Midbrain (tissue), 1 donor: Measurements from ENCODE around the gene CD163L1.
"Not testable (repeated sequence)": the region's sequence is repeated elsewhere in the genome, so short reads cannot be mapped to it uniquely, and the experiment has no call there.

Source experiments
- DNase-seq: peaks from one replicate; lab custom pipeline; 2025; lab: John Stamatoyannopoulos, UW

Gene CD163L1

GRCh38 chr12:7404275-7404674 is 39.7 kb downstream of the CD163L1 start:
- DNase-seq, result no peak

- DNase-seq, result no peak
These were observed 40.5 kb downstream of the CD163L1 start for GRCh38 chr12:7403466-7403865.

- no peak for DNase-seq
These were observed 44.9 kb downstream of the CD163L1 start for GRCh38 chr12:7399089-7399488.

- no peak for DNase-seq
These were observed 47.5 kb downstream of the CD163L1 start for GRCh38 chr12:7396418-7396817.

GRCh38 chr12:7395950-7396349 is 48.0 kb downstream of the CD163L1 start:
- no peak for DNase-seq

GRCh38 chr12:7387289-7387688 is 56.7 kb downstream of the CD163L1 start:
- DNase-seq, result no peak

- no peak for DNase-seq
These were observed 60.8 kb downstream of the CD163L1 start for GRCh38 chr12:7383157-7383556.

- no peak for DNase-seq
These were observed 67.8 kb downstream of the CD163L1 start for GRCh38 chr12:7376196-7376595.

GRCh38 chr12:7375145-7375543 is 68.8 kb downstream of the CD163L1 start:
- no peak for DNase-seq

GRCh38 chr12:7374423-7375144 is 69.4 kb downstream of the CD163L1 start:
- no peak for DNase-seq

- no peak for DNase-seq
These were observed 70.7 kb downstream of the CD163L1 start for GRCh38 chr12:7373226-7373625.

GRCh38 chr12:7369274-7369729 is 74.7 kb downstream of the CD163L1 start:
- no peak for DNase-seq

GRCh38 chr12:7362734-7363133 is 81.2 kb downstream of the CD163L1 start:
- DNase-seq, result no peak

- no peak for DNase-seq
These were observed 82.7 kb downstream of the CD163L1 start for GRCh38 chr12:7361265-7361664.

- no peak for DNase-seq
These were observed 89.4 kb downstream of the CD163L1 start for GRCh38 chr12:7354529-7354928.

- DNase-seq, result no peak
These were observed 91.3 kb downstream of the CD163L1 start for GRCh38 chr12:7352661-7353060.

- no peak for DNase-seq
These were observed 92.8 kb downstream of the CD163L1 start for GRCh38 chr12:7351177-7351576.

GRCh38 chr12:7349418-7349817 is 94.5 kb downstream of the CD163L1 start:
- no peak for DNase-seq

- DNase-seq, result no peak
These were observed 97.3 kb downstream of the CD163L1 start for GRCh38 chr12:7346551-7347225.

GRCh38 chr12:7344833-7345606 is 98.9 kb downstream of the CD163L1 start:
- no peak for DNase-seq

- DNase-seq, result no peak
These were observed 104.3 kb downstream of the CD163L1 start for GRCh38 chr12:7339675-7340074.

- DNase-seq, result not testable (repeated sequence)
These were observed 106.2 kb downstream of the CD163L1 start for GRCh38 chr12:7337790-7338189.

- DNase-seq, result no peak
These were observed 116.0 kb downstream of the CD163L1 start for GRCh38 chr12:7327918-7328317.
